A549 (cell line): ENCODE results near the gene GRIK1. TPM values are rescaled to one million over a fixed set of nuclear protein-coding genes. Genes with fewer than 3 reads are reported as not detected.

Source experiments
- ATAC-seq, 2 experiments: fragments of 200-7000 bp in 1 of 2; fragments of >200 bp in 1 of 2; cut with Nextera tagmentation in 1 of 2; cut with Tn5 transposase in 1 of 2; 3 replicates each; pipeline versions ENCODE4 v1.8.0 to v1.9.1; 2018 to 2020; ENCODE audit warnings: mild to moderate bottlenecking in 1 of 2, moderate library complexity in 1 of 2
- CTCF ChIA-PET: fragments of 300-600 bp; sonication (Branson Sonifier 250); formaldehyde crosslinking; extraction: SDS; loops from one replicate; lab custom pipeline; 2021; ENCODE audit warnings: antibody characterized with exemption, inconsistent platforms; lab: Yijun Ruan, JAX
- POLR2A ChIA-PET: fragments of 350-600 bp; formaldehyde crosslinking; extraction: SDS; loops from one replicate; lab custom pipeline; 2021; ENCODE audit warnings: antibody characterized with exemption, inconsistent platforms; lab: Yijun Ruan, JAX
- DNase-seq, 2 experiments: peaks; one replicate each; pipeline versions ENCODE4 v3.0.0 to v3.0.0-alpha.2; 2011 to 2016; ENCODE audit warnings: low read depth in 1 of 2, low spot score in 1 of 2
- FAIRE-seq: peaks from 2 replicates; lab custom pipeline; 2011; peaks lifted over from hg19 to GRCh38; lab: Jason Lieb, UNC
- H3K27ac ChIP-seq, 2 experiments: fragments of >200 bp; sonication (Bioruptor Twin); formaldehyde crosslinking; 3 replicates each; pipeline ENCODE4 v1.5.1; 2016 to 2017
- H3K4me1 ChIP-seq: fragments of >200 bp; sonication (Bioruptor Twin); formaldehyde crosslinking; 3 replicates; pipeline ENCODE4 v1.6.1; 2016
- H3K4me2 ChIP-seq: fragments of >200 bp; sonication (Bioruptor Twin); formaldehyde crosslinking; 3 replicates; pipeline ENCODE4 v1.6.1; 2016
- H3K4me3 ChIP-seq: fragments of >200 bp; sonication (Bioruptor Twin); formaldehyde crosslinking; 3 replicates; pipeline ENCODE4 v1.5.1; 2016
- H3K9me3 ChIP-seq: fragments of >200 bp; sonication (Bioruptor Twin); formaldehyde crosslinking; 3 replicates; pipeline ENCODE4 v1.6.1; 2016
- CBX2 ChIP-seq: fragments of 200-600 bp; sonication (generic); IDR thresholded peaks from 2 replicates; pipeline ENCODE4 v1.6.1; 2016; ENCODE audit warnings: low read depth, mild to moderate bottlenecking, borderline replicate concordance
- CEBPB ChIP-seq, 2 experiments: fragments of >200 bp in 1 of 2; sonication (Bioruptor Twin) in 1 of 2; formaldehyde crosslinking in 1 of 2; IDR thresholded peaks; 2 replicates each; pipeline ENCODE4 v1.6.1; 2012 to 2016
- CHD4 ChIP-seq: fragments of 200-600 bp; sonication (generic); IDR thresholded peaks from 2 replicates; pipeline ENCODE4 v1.6.1; 2016; ENCODE audit warnings: antibody characterized with exemption, mild to moderate bottlenecking, borderline replicate concordance
- ESRRA ChIP-seq: fragments of 150-350 bp; IDR thresholded peaks from 2 replicates; pipeline ENCODE4 v1.6.1; 2014; ENCODE audit warnings: mild to moderate bottlenecking, low read length, borderline replicate concordance
- FOSB ChIP-seq: fragments of 250-450 bp; sonication (Bioruptor Pico); IDR thresholded peaks from 2 replicates; pipeline ENCODE4 v1.5.0; 2020; ENCODE audit warnings: mild to moderate bottlenecking, moderate library complexity
- GATA3 ChIP-seq: IDR thresholded peaks from 2 replicates; pipeline ENCODE4 v1.6.1; 2012; ENCODE audit warnings: borderline replicate concordance
- KDM5A ChIP-seq: fragments of 200-600 bp; sonication (generic); IDR thresholded peaks from 2 replicates; pipeline ENCODE4 v1.6.1; 2016; ENCODE audit warnings: antibody characterized with exemption, mild to moderate bottlenecking
- MAFK ChIP-seq: fragments of 450-650 bp; IDR thresholded peaks from 2 replicates; pipeline ENCODE4 v1.6.1; 2014; ENCODE audit not compliant: partially characterized antibody
- MYC ChIP-seq: IDR thresholded peaks from 2 replicates; pipeline ENCODE4 v1.6.1; 2012; ENCODE audit warnings: mild to moderate bottlenecking, inconsistent platforms, low read length, improper control_type of control experiment, borderline replicate concordance
- NR3C1 ChIP-seq: fragments of >200 bp; sonication (Bioruptor Twin); formaldehyde crosslinking; IDR thresholded peaks from 3 replicates; pipeline ENCODE4 v1.6.1; 2017
- RAD21 ChIP-seq, 2 experiments: fragments of >200 bp in 1 of 2; sonication (Bioruptor Twin) in 1 of 2; formaldehyde crosslinking in 1 of 2; IDR thresholded peaks in 1 of 2; conservative IDR thresholded peaks in 1 of 2; 2 replicates in 1 of 2; 3 replicates in 1 of 2; pipeline ENCODE4 v1.6.1; 2012 to 2018; ENCODE audit warnings: inconsistent platforms in 1 of 2
- RARB ChIP-seq: fragments of 250-450 bp; sonication (Bioruptor Pico); IDR thresholded peaks from 2 replicates; pipeline ENCODE4 v1.8.0; 2021; ENCODE audit warnings: mild to moderate bottlenecking, moderate library complexity
- RCOR1 ChIP-seq: fragments of 150-350 bp; IDR thresholded peaks from 2 replicates; pipeline ENCODE4 v1.6.1; 2014; ENCODE audit warnings: antibody characterized with exemption, low read length, low read depth
- RFX5 ChIP-seq: fragments of 450-650 bp; IDR thresholded peaks from 2 replicates; pipeline ENCODE4 v1.7.1; 2014; ENCODE audit warnings: antibody characterized with exemption, mild to moderate bottlenecking, moderate library complexity
- RNF2 ChIP-seq: fragments of 200-600 bp; sonication (generic); IDR thresholded peaks from 2 replicates; pipeline ENCODE4 v1.6.1; 2016; ENCODE audit warnings: low read depth, mild to moderate bottlenecking, antibody characterized with exemption, moderate library complexity, borderline replicate concordance
- SREBF2 ChIP-seq: fragments of 450-650 bp; IDR thresholded peaks from 2 replicates; pipeline ENCODE4 v1.6.1; 2014; ENCODE audit warnings: mild to moderate bottlenecking, moderate library complexity
- TFCP2L1 ChIP-seq: fragments of 250-450 bp; sonication (Bioruptor Pico); IDR thresholded peaks from 2 replicates; pipeline ENCODE4 v1.5.0; 2021; ENCODE audit warnings: mild to moderate bottlenecking
- TP53 ChIP-seq: fragments of 250-450 bp; sonication (Bioruptor Pico); IDR thresholded peaks from 2 replicates; pipeline ENCODE4 v1.5.0; 2021; ENCODE audit warnings: mild to moderate bottlenecking, moderate library complexity
- ZFP36 ChIP-seq: fragments of 450-650 bp; IDR thresholded peaks from 2 replicates; pipeline ENCODE4 v1.6.1; 2014; ENCODE audit warnings: borderline replicate concordance; ENCODE audit not compliant: partially characterized antibody
- WGBS: methylation state at CpG from one replicate; pipeline ENCODE4 v1.1.6; 2017; ENCODE audit errors: missing lambda C conversion rate; 5-methylcytosine and 5-hydroxymethylcytosine counted together
- polyA plus RNA-seq, 4 experiments: library from polyadenylated mRNA; depleted of rRNA in 3 of 4; stranded (reverse); fragments of >200 nt; fragmentation: RNase III in 1 of 4; extraction: RNeasy Plus Mini Kit Qiagen cat#74134 plus additional on column Dnase treatment in 1 of 4; gene quantifications; 2 replicates in 3 of 4; 3 replicates in 1 of 4; pipeline ENCODE4 v1.2.3, GENCODE V29; 2011 to 2017
- TF ChIP-seq, protein P1 (sequence below): fragments of 200-600 bp; sonication (generic); IDR thresholded peaks from 2 replicates; pipeline ENCODE4 v1.6.1; 2016; ENCODE audit warnings: antibody characterized with exemption, mild to moderate bottlenecking, moderate library complexity
- TF ChIP-seq, protein P2 (sequence below): IDR thresholded peaks from 2 replicates; pipeline ENCODE4 v1.6.1; 2012
- TF ChIP-seq, protein P3 (sequence below): fragments of 250-450 bp; sonication (Bioruptor Pico); IDR thresholded peaks from 2 replicates; pipeline ENCODE4 v1.5.0; 2021; ENCODE audit warnings: mild to moderate bottlenecking, moderate library complexity, borderline replicate concordance
- TF ChIP-seq, protein P4 (sequence below): fragments of >200 bp; sonication (Bioruptor Twin); formaldehyde crosslinking; IDR thresholded peaks from 3 replicates; pipeline ENCODE4 v1.6.1; 2016

Gene GRIK1
- polyA plus RNA-seq, 2 of the 4 experiments (the other 2 are of a cell fraction), result not detected

DNA sequence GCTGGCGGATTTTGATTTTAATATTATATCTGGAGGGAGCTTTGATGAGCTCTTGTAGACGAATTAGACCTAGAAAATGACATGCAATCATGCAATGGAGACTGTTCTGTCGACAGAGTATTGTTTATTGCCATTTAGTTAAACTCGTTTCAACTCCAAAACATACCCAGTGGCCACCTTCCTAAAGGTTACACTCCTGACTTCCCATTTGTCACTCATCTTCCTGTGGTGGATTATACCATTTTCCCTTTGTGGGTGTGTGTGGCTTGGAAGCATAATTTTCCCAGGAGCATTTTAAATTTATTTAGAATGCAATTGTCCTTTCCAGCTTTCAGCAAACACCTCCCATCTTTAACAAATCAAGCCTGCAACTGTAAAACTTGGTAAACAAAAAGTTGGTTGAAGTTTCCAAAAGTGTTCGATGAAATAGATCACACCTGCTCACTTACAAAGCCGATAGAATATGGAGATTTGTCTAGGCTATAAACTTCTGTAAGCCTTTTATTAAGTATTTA, 266.6 kb downstream of the GRIK1 start:
- Histone ChIP-seq H3K4me2 (no peak overlapping the region), H3K4me1 (no peaks in the 10 kb centered on the region), H3K27ac (no peak overlapping the region), H3K4me3 (no peak overlapping the region), H3K9me3 (no peaks in the 10 kb centered on the region)
- TF ChIP-seq TFCP2L1 (CRISPR knock-in tag) (no peak), TP53 (CRISPR knock-in tag) (no peak), RFX5 (no peak), RARB (CRISPR knock-in tag) (no peak), ESRRA (no peak)
- TF ChIP-seq, protein P1, sequence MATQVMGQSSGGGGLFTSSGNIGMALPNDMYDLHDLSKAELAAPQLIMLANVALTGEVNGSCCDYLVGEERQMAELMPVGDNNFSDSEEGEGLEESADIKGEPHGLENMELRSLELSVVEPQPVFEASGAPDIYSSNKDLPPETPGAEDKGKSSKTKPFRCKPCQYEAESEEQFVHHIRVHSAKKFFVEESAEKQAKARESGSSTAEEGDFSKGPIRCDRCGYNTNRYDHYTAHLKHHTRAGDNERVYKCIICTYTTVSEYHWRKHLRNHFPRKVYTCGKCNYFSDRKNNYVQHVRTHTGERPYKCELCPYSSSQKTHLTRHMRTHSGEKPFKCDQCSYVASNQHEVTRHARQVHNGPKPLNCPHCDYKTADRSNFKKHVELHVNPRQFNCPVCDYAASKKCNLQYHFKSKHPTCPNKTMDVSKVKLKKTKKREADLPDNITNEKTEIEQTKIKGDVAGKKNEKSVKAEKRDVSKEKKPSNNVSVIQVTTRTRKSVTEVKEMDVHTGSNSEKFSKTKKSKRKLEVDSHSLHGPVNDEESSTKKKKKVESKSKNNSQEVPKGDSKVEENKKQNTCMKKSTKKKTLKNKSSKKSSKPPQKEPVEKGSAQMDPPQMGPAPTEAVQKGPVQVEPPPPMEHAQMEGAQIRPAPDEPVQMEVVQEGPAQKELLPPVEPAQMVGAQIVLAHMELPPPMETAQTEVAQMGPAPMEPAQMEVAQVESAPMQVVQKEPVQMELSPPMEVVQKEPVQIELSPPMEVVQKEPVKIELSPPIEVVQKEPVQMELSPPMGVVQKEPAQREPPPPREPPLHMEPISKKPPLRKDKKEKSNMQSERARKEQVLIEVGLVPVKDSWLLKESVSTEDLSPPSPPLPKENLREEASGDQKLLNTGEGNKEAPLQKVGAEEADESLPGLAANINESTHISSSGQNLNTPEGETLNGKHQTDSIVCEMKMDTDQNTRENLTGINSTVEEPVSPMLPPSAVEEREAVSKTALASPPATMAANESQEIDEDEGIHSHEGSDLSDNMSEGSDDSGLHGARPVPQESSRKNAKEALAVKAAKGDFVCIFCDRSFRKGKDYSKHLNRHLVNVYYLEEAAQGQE, result no peak
- FAIRE-seq, result no peak
- DNase-seq, result no peak
- ATAC-seq, result no peak
- CTCF ChIA-PET, result no interaction called here
- POLR2A ChIA-PET, result interaction anchor here (0.5 kb wide), 1 partner anchor 36 kb away, joined by 3 read pairs; no protein-coding TSS in a partner anchor
- 14% methylated on average over 6 of the region's 6 CpGs for WGBS

DNA sequence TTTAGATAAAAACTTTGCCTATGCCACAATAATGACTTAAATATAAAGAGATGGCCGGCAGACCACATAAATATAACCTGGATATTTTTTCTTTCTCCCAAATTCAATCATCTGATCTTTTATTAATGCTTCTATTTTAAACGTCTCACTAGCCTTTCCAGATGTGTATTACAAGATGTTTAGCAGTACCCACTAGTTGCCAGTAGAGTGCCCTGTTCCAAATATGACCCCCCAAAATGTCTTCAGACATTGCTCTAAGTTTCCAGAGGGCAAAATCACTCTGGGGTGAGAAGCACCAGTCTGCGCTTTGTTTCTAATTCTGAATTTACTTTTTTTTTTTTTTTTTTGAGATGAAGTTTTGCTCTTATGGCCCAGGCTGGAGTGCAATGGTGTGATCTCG, 268.1 kb downstream of the GRIK1 start:
- ChIA-PET POLR2A (no interaction called here), CTCF (no interaction called here)
- Histone ChIP-seq H3K27ac (no peak overlapping the region), H3K4me3 (no peak overlapping the region), H3K9me3 (no peaks in the 10 kb centered on the region), H3K4me2 (no peak overlapping the region), H3K4me1 (no peaks in the 10 kb centered on the region)
- ATAC-seq, result no peak
- no peak for TF ChIP-seq CHD4
- TF ChIP-seq RNF2, result no peak
- TF ChIP-seq, protein P2, sequence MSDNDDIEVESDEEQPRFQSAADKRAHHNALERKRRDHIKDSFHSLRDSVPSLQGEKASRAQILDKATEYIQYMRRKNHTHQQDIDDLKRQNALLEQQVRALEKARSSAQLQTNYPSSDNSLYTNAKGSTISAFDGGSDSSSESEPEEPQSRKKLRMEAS, result no peak
- TF ChIP-seq CBX2, result no peak
- TF ChIP-seq MAFK, result no peak
- TF ChIP-seq, protein P3, sequence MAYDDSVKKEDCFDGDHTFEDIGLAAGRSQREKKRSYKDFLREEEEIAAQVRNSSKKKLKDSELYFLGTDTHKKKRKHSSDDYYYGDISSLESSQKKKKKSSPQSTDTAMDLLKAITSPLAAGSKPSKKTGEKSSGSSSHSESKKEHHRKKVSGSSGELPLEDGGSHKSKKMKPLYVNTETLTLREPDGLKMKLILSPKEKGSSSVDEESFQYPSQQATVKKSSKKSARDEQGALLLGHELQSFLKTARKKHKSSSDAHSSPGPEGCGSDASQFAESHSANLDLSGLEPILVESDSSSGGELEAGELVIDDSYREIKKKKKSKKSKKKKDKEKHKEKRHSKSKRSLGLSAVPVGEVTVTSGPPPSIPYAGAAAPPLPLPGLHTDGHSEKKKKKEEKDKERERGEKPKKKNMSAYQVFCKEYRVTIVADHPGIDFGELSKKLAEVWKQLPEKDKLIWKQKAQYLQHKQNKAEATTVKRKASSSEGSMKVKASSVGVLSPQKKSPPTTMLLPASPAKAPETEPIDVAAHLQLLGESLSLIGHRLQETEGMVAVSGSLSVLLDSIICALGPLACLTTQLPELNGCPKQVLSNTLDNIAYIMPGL (CRISPR knock-in tag), result no peak
- no peak for TF ChIP-seq KDM5A
- no peak for TF ChIP-seq NR3C1
- TF ChIP-seq MYC, result no peak
- TF ChIP-seq FOSB (CRISPR knock-in tag), result no peak
- TF ChIP-seq SREBF2, result no peak
- no peak for TF ChIP-seq ZFP36
- no peak for TF ChIP-seq RCOR1
- TF ChIP-seq RAD21 (conservative IDR thresholded peaks at IDR 0.05 in 1 of 2, IDR thresholded peaks at IDR 0.05 in 1 of 2), result no peak
- no peak for TF ChIP-seq GATA3
- TF ChIP-seq, protein P4, sequence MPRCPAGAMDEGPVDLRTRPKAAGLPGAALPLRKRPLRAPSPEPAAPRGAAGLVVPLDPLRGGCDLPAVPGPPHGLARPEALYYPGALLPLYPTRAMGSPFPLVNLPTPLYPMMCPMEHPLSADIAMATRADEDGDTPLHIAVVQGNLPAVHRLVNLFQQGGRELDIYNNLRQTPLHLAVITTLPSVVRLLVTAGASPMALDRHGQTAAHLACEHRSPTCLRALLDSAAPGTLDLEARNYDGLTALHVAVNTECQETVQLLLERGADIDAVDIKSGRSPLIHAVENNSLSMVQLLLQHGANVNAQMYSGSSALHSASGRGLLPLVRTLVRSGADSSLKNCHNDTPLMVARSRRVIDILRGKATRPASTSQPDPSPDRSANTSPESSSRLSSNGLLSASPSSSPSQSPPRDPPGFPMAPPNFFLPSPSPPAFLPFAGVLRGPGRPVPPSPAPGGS, result no peak
- no peak for TF ChIP-seq CEBPB (IDR thresholded peaks at IDR 0.05)
- WGBS, result 26% methylated on average over 4 of the region's 4 CpGs
- no peak for DNase-seq
- FAIRE-seq, result no peak
